SK-N-SH treated with all-trans-retinoic acid at 6 μM for 48 hours (cell line): Measurements from ENCODE around the gene MTPN.

Experiments used
- ARNTL ChIP-seq: fragments of 450-650 bp; formaldehyde crosslinking; IDR thresholded peaks from 2 replicates; pipeline ENCODE4 v1.5.0; 2020; ENCODE audit warnings: low read depth, mild to moderate bottlenecking, moderate library complexity, borderline replicate concordance
- OSR1 ChIP-seq: fragments of 250-450 bp; sonication (Bioruptor Pico); IDR thresholded peaks from 2 replicates; pipeline ENCODE4 v1.8.0; 2022; ENCODE audit warnings: moderate library complexity, mild to moderate bottlenecking, inconsistent platforms
- PATZ1 ChIP-seq: fragments of 250-450 bp; sonication (Bioruptor Pico); IDR thresholded peaks from 2 replicates; pipeline ENCODE4 v1.8.0; 2020; ENCODE audit warnings: mild to moderate bottlenecking, moderate library complexity, borderline replicate concordance
- POU6F1 ChIP-seq: fragments of 250-450 bp; sonication (Bioruptor Pico); IDR thresholded peaks from 2 replicates; pipeline ENCODE4 v1.8.0; 2021; ENCODE audit warnings: low read depth, mild to moderate bottlenecking, moderate library complexity, borderline replicate concordance
- SNAI2 ChIP-seq: fragments of 250-450 bp; sonication (Bioruptor Pico); IDR thresholded peaks from 2 replicates; pipeline ENCODE4 v1.5.0; 2020; ENCODE audit warnings: mild to moderate bottlenecking, moderate library complexity
- TCF4 ChIP-seq: fragments of 250-450 bp; sonication (Bioruptor Pico); IDR thresholded peaks from 2 replicates; pipeline ENCODE4 v1.8.0; 2021; ENCODE audit warnings: mild to moderate bottlenecking, moderate library complexity, borderline replicate concordance
- ZC3H10 ChIP-seq: fragments of 250-450 bp; sonication (Bioruptor Pico); IDR thresholded peaks from 2 replicates; pipeline ENCODE4 v1.5.1; 2021; ENCODE audit warnings: mild to moderate bottlenecking, moderate library complexity
- ZFP3 ChIP-seq: fragments of 250-450 bp; sonication (Bioruptor Pico); IDR thresholded peaks from 2 replicates; pipeline ENCODE4 v1.5.0; 2020; ENCODE audit warnings: mild to moderate bottlenecking, moderate library complexity
- ZNF565 ChIP-seq: fragments of 450-650 bp; formaldehyde crosslinking; conservative IDR thresholded peaks from 2 replicates; pipeline ENCODE4 v1.5.0; 2020; ENCODE audit warnings: low read depth, mild to moderate bottlenecking, moderate library complexity

DNA sequence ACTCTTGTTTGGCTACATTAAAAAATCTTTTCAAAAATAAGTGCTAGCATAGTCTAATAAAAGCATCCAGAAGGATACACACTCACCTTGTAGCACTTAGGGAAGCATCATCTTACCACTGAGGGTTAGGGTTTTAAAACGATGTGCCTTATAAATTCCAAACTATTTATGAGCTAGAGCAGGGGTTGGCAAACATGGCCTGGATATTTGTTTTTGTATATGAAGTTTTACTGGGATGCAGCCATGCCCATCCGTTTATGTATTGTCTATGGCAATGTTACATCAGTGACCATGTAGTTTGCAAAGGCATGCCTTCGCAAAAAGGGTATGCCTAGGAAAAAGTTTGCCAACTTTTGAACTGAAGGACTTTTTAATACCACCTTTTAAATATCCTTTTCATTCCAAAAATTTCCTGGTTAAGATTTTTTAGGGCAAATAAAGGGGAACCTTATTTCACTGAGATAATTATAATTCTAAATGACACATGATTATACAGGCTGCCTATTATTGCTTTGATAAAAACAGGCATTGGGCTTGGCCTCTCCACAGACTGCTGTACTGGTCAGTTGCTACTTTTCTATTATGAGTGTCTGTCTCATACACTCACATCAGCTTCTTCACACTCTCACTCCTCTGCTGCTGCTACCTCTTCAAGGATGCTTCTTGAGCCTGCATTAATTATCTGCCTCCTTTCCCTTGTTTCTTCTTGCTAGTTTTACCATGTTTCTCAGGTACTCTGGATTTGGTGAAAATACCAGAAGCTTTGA lies 30.7 kb downstream of the MTPN start:
- no peak for TF ChIP-seq ZC3H10 (CRISPR knock-in tag)
- TF ChIP-seq OSR1 (CRISPR knock-in tag): no peak
- TF ChIP-seq ZFP3: no peak
- no peak for TF ChIP-seq PATZ1 (CRISPR knock-in tag)
- TF ChIP-seq ARNTL (CRISPR knock-in tag): no peak
- TF ChIP-seq ZNF565 (CRISPR knock-in tag): no peak
- no peak for TF ChIP-seq TCF4
- TF ChIP-seq SNAI2 (CRISPR knock-in tag): no peak
- TF ChIP-seq POU6F1: no peak
